ENCODE data around the gene ANGEL2. TPM values are rescaled to one million over a fixed set of nuclear protein-coding genes. Genes with fewer than 3 reads are reported as not detected.
A peak's percentile ranks its signal among the peaks of the same experiment; 100 is the strongest.

ANGEL2 gene
- polyA plus RNA-seq, 4 donors = 5.7 to 32.2 (median 9.9) TPM

DNA sequence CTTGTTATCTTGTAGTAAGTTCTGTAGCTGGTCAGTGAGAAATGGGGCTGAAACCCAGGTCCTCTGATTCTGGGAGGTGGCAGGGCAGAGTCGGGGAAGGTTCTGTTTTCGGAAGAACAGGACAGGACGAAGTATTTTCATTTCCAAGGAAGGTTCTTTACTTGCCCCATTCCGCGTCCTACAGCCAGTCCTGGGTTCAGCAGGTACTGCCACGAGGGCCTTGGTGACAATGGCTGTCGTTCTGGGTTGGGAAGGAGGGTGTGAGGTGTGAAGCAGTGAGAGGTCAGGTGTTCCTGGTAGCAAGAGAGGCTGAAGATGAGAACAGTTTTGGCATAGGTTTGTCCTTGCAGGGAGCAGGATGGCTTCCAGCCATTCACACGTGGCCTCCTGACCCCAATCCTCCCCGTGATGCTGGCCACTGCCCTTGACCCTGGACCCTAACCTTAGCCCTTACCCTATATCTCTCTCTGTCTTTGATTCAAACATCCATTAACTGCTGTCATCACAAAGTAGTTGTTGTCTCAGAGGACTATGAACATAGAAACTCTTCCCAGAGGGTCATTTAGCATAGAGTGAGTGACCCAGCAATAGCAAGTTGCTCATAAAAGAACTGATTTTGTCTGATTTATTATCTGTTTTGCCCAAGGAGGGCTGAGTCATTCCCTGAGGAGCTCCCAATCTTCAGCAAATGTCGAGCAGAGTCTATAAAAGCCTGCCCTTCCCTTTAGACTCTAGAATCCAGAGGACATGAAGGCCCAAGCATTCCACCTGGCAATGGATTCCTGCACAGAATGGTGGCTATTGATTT lies 40.4 kb downstream of the ANGEL2 start:
- no peak for FAIRE-seq
- Histone ChIP-seq H3K4me1 (ENCODE audit: control insufficient read depth in 3 of 3, insufficient read depth in 2 of 3, low read depth in 1 of 3, low read length in 2 of 3) (no peaks in the 10 kb centered on the region), H3K27me3 (ENCODE audit: control insufficient read depth in 3 of 3, insufficient read depth in 3 of 3, low read length in 3 of 3) (no peaks in the 10 kb centered on the region), H3K36me3 (ENCODE audit: control insufficient read depth in 3 of 3, insufficient read depth in 2 of 3, low read depth in 1 of 3, low read length in 3 of 3) (peaks cover 0 to 32% (median 0%) of the 10 kb centered on the region in 3 donors), H3K4me3 (ENCODE audit: low read depth in 1 of 3, low read length in 3 of 3) (no peak overlapping the region), H3K27ac (ENCODE audit: low read depth in 1 of 3, low read length in 2 of 3) (no peak overlapping the region), H3K9me3 (ENCODE audit: control insufficient read depth in 2 of 2, insufficient read depth in 1 of 2, low read depth in 1 of 2, low read length in 1 of 2) (no peaks in the 10 kb centered on the region)
- no peak for DNase-seq
- 77 to 88% (median 79%) methylated on average over 10 of the region's 10 CpGs for WGBS, 3 donors

GRCh38 chr1:212974711-212975110 lies 41.0 kb downstream of the ANGEL2 start:
- Histone ChIP-seq H3K4me3 (ENCODE audit: low read depth in 1 of 3, low read length in 3 of 3) (no peak overlapping the region), H3K27ac (ENCODE audit: low read depth in 1 of 3, low read length in 2 of 3) (no peak overlapping the region), H3K27me3 (ENCODE audit: control insufficient read depth in 3 of 3, insufficient read depth in 3 of 3, low read length in 3 of 3) (no peaks in the 10 kb centered on the region), H3K9me3 (ENCODE audit: control insufficient read depth in 2 of 2, insufficient read depth in 1 of 2, low read depth in 1 of 2, low read length in 1 of 2) (no peaks in the 10 kb centered on the region), H3K4me1 (ENCODE audit: control insufficient read depth in 3 of 3, insufficient read depth in 2 of 3, low read depth in 1 of 3, low read length in 2 of 3) (no peaks in the 10 kb centered on the region), H3K36me3 (ENCODE audit: control insufficient read depth in 3 of 3, insufficient read depth in 2 of 3, low read depth in 1 of 3, low read length in 3 of 3) (peaks cover 0 to 32% (median 0%) of the 10 kb centered on the region in 3 donors)
- DNase-seq (no peak), FAIRE-seq (no peak)
- WGBS, 3 donors = 77 to 87% (median 81%) methylated on average over 6 of the region's 6 CpGs

DNA sequence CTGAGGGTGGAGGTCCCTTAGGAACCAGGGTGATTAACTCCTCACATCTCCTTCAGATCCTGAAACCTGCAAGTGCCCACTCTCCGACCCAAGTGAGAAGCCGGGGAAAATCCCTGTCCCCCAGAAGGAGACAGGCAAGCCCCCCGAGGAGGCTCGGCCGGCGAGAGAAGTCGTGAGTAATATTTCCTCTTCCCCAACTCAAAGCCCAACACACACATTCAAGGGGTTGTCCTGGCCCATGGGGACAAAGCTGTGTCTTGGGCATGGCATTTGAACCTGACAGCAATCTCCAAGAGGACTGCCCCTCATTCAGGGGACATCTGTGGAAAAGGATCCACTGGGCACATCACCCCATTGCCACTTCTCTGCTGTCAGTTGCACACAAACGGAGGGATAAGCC lies 41.8 kb downstream of the ANGEL2 start:
- H3K4me3 ChIP-seq (ENCODE audit: low read depth in 1 of 3, low read length in 3 of 3) = no peak overlapping the region
- WGBS, 3 donors = 90 to 95% (median 95%) methylated on average over 8 of the region's 8 CpGs
- peaks cover 0 to 32% (median 0%) of the 10 kb centered on the region in 3 donors for H3K36me3 ChIP-seq (ENCODE audit: control insufficient read depth in 3 of 3, insufficient read depth in 2 of 3, low read depth in 1 of 3, low read length in 3 of 3)
- DNase-seq (no peak), FAIRE-seq (no peak)
- no peaks in the 10 kb centered on the region for H3K9me3 ChIP-seq (ENCODE audit: control insufficient read depth in 2 of 2, insufficient read depth in 1 of 2, low read depth in 1 of 2, low read length in 1 of 2)
- no peaks in the 10 kb centered on the region for H3K4me1 ChIP-seq (ENCODE audit: control insufficient read depth in 3 of 3, insufficient read depth in 2 of 3, low read depth in 1 of 3, low read length in 2 of 3)
- H3K27me3 ChIP-seq (ENCODE audit: control insufficient read depth in 3 of 3, insufficient read depth in 3 of 3, low read length in 3 of 3) = no peaks in the 10 kb centered on the region
- no peak overlapping the region for H3K27ac ChIP-seq (ENCODE audit: low read depth in 1 of 3, low read length in 2 of 3)

DNA sequence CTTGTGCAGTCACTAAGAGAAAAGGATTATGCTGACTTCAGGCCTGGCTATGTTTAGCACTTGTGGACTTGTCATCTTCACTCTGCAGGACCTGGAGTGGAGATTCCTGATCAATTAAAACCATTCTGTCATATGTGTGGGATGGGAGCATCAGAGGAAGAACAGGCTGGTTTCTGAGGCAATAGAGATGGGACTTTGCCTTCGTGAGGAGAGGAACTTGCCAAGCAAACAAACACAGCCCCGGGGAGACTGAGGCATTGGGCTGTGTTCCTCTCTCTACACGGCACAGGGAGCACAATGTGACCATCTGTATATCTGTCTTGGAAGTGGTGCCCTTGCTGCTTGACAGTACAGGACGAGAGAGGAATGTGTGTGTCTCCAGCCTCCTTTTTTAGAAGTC lies 42.2 kb downstream of the ANGEL2 start:
- Histone ChIP-seq H3K27me3 (ENCODE audit: control insufficient read depth in 3 of 3, insufficient read depth in 3 of 3, low read length in 3 of 3) (no peaks in the 10 kb centered on the region), H3K27ac (ENCODE audit: low read depth in 1 of 3, low read length in 2 of 3) (no peak overlapping the region), H3K36me3 (ENCODE audit: control insufficient read depth in 3 of 3, insufficient read depth in 2 of 3, low read depth in 1 of 3, low read length in 3 of 3) (peaks cover 0 to 33% (median 0%) of the 10 kb centered on the region in 3 donors), H3K4me1 (ENCODE audit: control insufficient read depth in 3 of 3, insufficient read depth in 2 of 3, low read depth in 1 of 3, low read length in 2 of 3) (no peaks in the 10 kb centered on the region), H3K9me3 (ENCODE audit: control insufficient read depth in 2 of 2, insufficient read depth in 1 of 2, low read depth in 1 of 2, low read length in 1 of 2) (no peaks in the 10 kb centered on the region), H3K4me3 (ENCODE audit: low read depth in 1 of 3, low read length in 3 of 3) (no peak overlapping the region)
- WGBS, 3 donors = 70 to 88% (median 80%) methylated on average over 4 of the region's 4 CpGs
- DNase-seq (no peak), FAIRE-seq (no peak)

- H3K4me1 ChIP-seq (ENCODE audit: control insufficient read depth in 3 of 3, insufficient read depth in 2 of 3, low read depth in 1 of 3, low read length in 2 of 3) = no peaks in the 10 kb centered on the region
- FAIRE-seq (no peak), DNase-seq (no peak)
- H3K36me3 ChIP-seq (ENCODE audit: control insufficient read depth in 3 of 3, insufficient read depth in 2 of 3, low read depth in 1 of 3, low read length in 3 of 3) = peaks cover 0 to 27% (median 0%) of the 10 kb centered on the region in 3 donors
- no peak overlapping the region for H3K4me3 ChIP-seq (ENCODE audit: low read depth in 1 of 3, low read length in 3 of 3)
- WGBS, 3 donors = 90 to 92% (median 92%) methylated on average over 5 of the region's 5 CpGs
- H3K27ac ChIP-seq (ENCODE audit: low read depth in 1 of 3, low read length in 2 of 3) = no peak overlapping the region
- H3K9me3 ChIP-seq (ENCODE audit: control insufficient read depth in 2 of 2, insufficient read depth in 1 of 2, low read depth in 1 of 2, low read length in 1 of 2) = no peaks in the 10 kb centered on the region
- no peaks in the 10 kb centered on the region for H3K27me3 ChIP-seq (ENCODE audit: control insufficient read depth in 3 of 3, insufficient read depth in 3 of 3, low read length in 3 of 3)
Observed at GRCh38 chr1:212971312-212971711, 44.4 kb downstream of the ANGEL2 start.

- H3K4me1 ChIP-seq (ENCODE audit: control insufficient read depth in 3 of 3, insufficient read depth in 2 of 3, low read depth in 1 of 3, low read length in 2 of 3) = no peaks in the 10 kb centered on the region
- no peak overlapping the region for H3K4me3 ChIP-seq (ENCODE audit: low read depth in 1 of 3, low read length in 3 of 3)
- 83 to 93% (median 89%) methylated on average over 4 of the region's 4 CpGs for WGBS, 3 donors
- H3K9me3 ChIP-seq (ENCODE audit: control insufficient read depth in 2 of 2, insufficient read depth in 1 of 2, low read depth in 1 of 2, low read length in 1 of 2) = no peaks in the 10 kb centered on the region
- peaks cover 0 to 24% (median 0%) of the 10 kb centered on the region in 3 donors for H3K36me3 ChIP-seq (ENCODE audit: control insufficient read depth in 3 of 3, insufficient read depth in 2 of 3, low read depth in 1 of 3, low read length in 3 of 3)
- no peaks in the 10 kb centered on the region for H3K27me3 ChIP-seq (ENCODE audit: control insufficient read depth in 3 of 3, insufficient read depth in 3 of 3, low read length in 3 of 3)
- H3K27ac ChIP-seq (ENCODE audit: low read depth in 1 of 3, low read length in 2 of 3) = no peak overlapping the region
- FAIRE-seq (no peak), DNase-seq (no peak)
Observed at GRCh38 chr1:212970085-212970484, 45.6 kb downstream of the ANGEL2 start.

GRCh38 chr1:212968368-212968863 lies 47.3 kb downstream of the ANGEL2 start:
- DNase-seq (no peak), FAIRE-seq (no peak)
- no peak overlapping the region for H3K27ac ChIP-seq (ENCODE audit: low read depth in 1 of 3, low read length in 2 of 3)
- H3K27me3 ChIP-seq (ENCODE audit: control insufficient read depth in 3 of 3, insufficient read depth in 3 of 3, low read length in 3 of 3) = no peaks in the 10 kb centered on the region
- H3K9me3 ChIP-seq (ENCODE audit: control insufficient read depth in 2 of 2, insufficient read depth in 1 of 2, low read depth in 1 of 2, low read length in 1 of 2) = no peaks in the 10 kb centered on the region
- no peak overlapping the region for H3K4me3 ChIP-seq (ENCODE audit: low read depth in 1 of 3, low read length in 3 of 3)
- H3K4me1 ChIP-seq (ENCODE audit: control insufficient read depth in 3 of 3, insufficient read depth in 2 of 3, low read depth in 1 of 3, low read length in 2 of 3) = no peaks in the 10 kb centered on the region
- 54 to 70% (median 58%) methylated on average over 3 of the region's 3 CpGs for whole genome bisulfite sequencing, 3 donors
- H3K36me3 ChIP-seq (ENCODE audit: control insufficient read depth in 3 of 3, insufficient read depth in 2 of 3, low read depth in 1 of 3, low read length in 3 of 3) = peaks cover 0 to 14% (median 0%) of the 10 kb centered on the region in 3 donors

DNA sequence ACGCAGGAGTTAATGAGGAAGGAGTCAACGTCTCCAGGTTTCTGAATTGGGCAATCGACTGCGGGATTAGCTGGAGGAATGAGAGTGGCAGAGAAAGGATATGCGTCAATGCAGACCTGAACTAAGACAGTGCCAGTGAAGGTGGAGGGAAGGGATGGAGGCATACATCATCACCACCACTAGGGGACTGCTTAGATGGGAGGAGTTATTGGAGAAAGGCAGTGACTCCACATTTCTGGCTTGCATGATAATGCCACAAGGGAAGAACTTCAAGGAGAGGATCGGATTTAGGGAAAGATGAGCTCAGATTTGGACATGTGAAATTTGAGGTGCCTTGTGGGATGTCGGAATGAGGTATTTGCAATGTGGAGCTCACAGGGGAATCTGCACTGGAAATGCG lies 47.9 kb downstream of the ANGEL2 start:
- Histone ChIP-seq H3K27ac (ENCODE audit: low read depth in 1 of 3, low read length in 2 of 3) (no peak overlapping the region), H3K4me1 (ENCODE audit: control insufficient read depth in 3 of 3, insufficient read depth in 2 of 3, low read depth in 1 of 3, low read length in 2 of 3) (no peaks in the 10 kb centered on the region), H3K27me3 (ENCODE audit: control insufficient read depth in 3 of 3, insufficient read depth in 3 of 3, low read length in 3 of 3) (no peaks in the 10 kb centered on the region), H3K36me3 (ENCODE audit: control insufficient read depth in 3 of 3, insufficient read depth in 2 of 3, low read depth in 1 of 3, low read length in 3 of 3) (peaks cover 0 to 14% (median 0%) of the 10 kb centered on the region in 3 donors), H3K4me3 (ENCODE audit: low read depth in 1 of 3, low read length in 3 of 3) (no peak overlapping the region), H3K9me3 (ENCODE audit: control insufficient read depth in 2 of 2, insufficient read depth in 1 of 2, low read depth in 1 of 2, low read length in 1 of 2) (no peaks in the 10 kb centered on the region)
- 72 to 81% (median 81%) methylated on average over 8 of the region's 8 CpGs for WGBS, 3 donors
- FAIRE-seq = no peak
- DNase-seq = peak; percentile 18 to 29
